Measurements from ENCODE around the gene CST7. TPM values are rescaled to one million over a fixed set of nuclear protein-coding genes. Genes with fewer than 3 reads are reported as not detected.

CST7 gene, protein sequence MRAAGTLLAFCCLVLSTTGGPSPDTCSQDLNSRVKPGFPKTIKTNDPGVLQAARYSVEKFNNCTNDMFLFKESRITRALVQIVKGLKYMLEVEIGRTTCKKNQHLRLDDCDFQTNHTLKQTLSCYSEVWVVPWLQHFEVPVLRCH
- total RNA-seq = 30.7 TPM
- polyA plus RNA-seq = 100 to 1,000 TPM in 3 of 4 donors, 10 to 100 TPM in 1; 56.7 to 208 (median 161) TPM

- peaks cover 17 to 65% (median 42%) of the 10 kb centered on the region in 4 donors for H3K4me1 Mint-ChIP-seq
- H3K27me3 Mint-ChIP-seq = no peaks in the 10 kb centered on the region
- Histone ChIP-seq H3K4me1 (ENCODE audit: control insufficient read depth, insufficient read depth, low read length, poor library complexity, severe bottlenecking) (peaks cover 39% of the 10 kb centered on the region), H3K27me3 (ENCODE audit: control insufficient read depth, insufficient read depth, low read length) (no peaks in the 10 kb centered on the region), H3K27ac (ENCODE audit: insufficient read depth, low read length, poor library complexity, severe bottlenecking) (peak within 1 kb of the TSS; percentile 61), H3K36me3 (ENCODE audit: control insufficient read depth, insufficient read depth, low read length) (peaks cover 4% of the 10 kb centered on the region), H3K9me3 (ENCODE audit: control insufficient read depth in 2 of 2, low read length in 2 of 2) (peaks cover 0 to 2% of the 10 kb centered on the region in 2 experiments), H3K4me3 (ENCODE audit: low read depth, low read length) (peak within 1 kb of the TSS; percentile 69)
- ATAC-seq (ENCODE audit: low read depth in 2 of 2) (peak; percentile 88 to 90), DNase-seq (peak; percentile 65 to 93 (median 84))
- H3K36me3 Mint-ChIP-seq = peaks cover 15% of the 10 kb centered on the region
- H3K27ac Mint-ChIP-seq = peak within 1 kb of the TSS; percentile 80 to 95 (median 95)
- H3K9me3 Mint-ChIP-seq = peaks cover 0 to 33% (median 9%) of the 10 kb centered on the region in 7 donors
- peak within 1 kb of the TSS; percentile 73 to 87 (median 86) for H3K4me3 Mint-ChIP-seq
These were observed at the start of gene CST7 for GRCh38 chr20:24948939-24949679. Gene CST7, plus strand, starts transcription at chr20:24949269. Its CDS starts 237 bp downstream, at chr20:24949506.

DNA sequence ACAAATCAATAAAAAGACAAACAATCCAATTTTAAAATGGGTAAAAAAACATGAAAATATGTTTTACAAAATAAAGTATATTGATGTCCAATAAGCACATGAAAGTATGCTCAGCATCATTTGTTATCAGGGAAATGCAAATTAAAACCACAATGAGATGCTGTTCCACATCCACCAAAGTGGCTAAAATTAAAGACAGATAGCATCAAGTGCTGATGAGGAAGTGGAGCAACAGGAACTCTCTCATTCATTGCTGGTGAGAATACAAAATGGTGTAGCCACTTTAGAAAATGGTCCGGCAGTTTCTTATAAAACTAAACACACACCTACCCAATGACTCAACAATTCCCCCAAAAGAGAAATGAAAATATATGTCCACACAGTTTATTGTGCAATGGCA lies 42.3 kb upstream of the CST7 start:
- Mint-ChIP-seq H3K4me1 (no peaks in the 10 kb centered on the region), H3K9me3 (peaks cover 0 to 14% (median 3%) of the 10 kb centered on the region in 7 donors), H3K4me3 (no peak overlapping the region), H3K36me3 (no peaks in the 10 kb centered on the region), H3K27ac (no peak overlapping the region), H3K27me3 (no peaks in the 10 kb centered on the region)
- no peak for ATAC-seq (ENCODE audit: low read depth in 2 of 2)
- no peak overlapping the region for H3K27ac ChIP-seq (ENCODE audit: insufficient read depth, low read length, poor library complexity, severe bottlenecking)
- H3K4me3 ChIP-seq (ENCODE audit: low read depth, low read length) = no peak overlapping the region
- no peaks in the 10 kb centered on the region for H3K36me3 ChIP-seq (ENCODE audit: control insufficient read depth, insufficient read depth, low read length)
- no peaks in the 10 kb centered on the region for H3K4me1 ChIP-seq (ENCODE audit: control insufficient read depth, insufficient read depth, low read length, poor library complexity, severe bottlenecking)
- no peak for DNase-seq
- no peaks in the 10 kb centered on the region for H3K27me3 ChIP-seq (ENCODE audit: control insufficient read depth, insufficient read depth, low read length)
- H3K9me3 ChIP-seq (ENCODE audit: control insufficient read depth in 2 of 2, low read length in 2 of 2) = peaks cover 0 to 7% of the 10 kb centered on the region in 2 experiments

GRCh38 chr20:24908642-24909041 lies 40.4 kb upstream of the CST7 start:
- Mint-ChIP-seq H3K27me3 (no peaks in the 10 kb centered on the region), H3K4me3 (no peak overlapping the region), H3K27ac (no peak overlapping the region), H3K36me3 (no peaks in the 10 kb centered on the region), H3K9me3 (peaks cover 0 to 14% (median 0%) of the 10 kb centered on the region in 7 donors), H3K4me1 (no peaks in the 10 kb centered on the region)
- Histone ChIP-seq H3K36me3 (ENCODE audit: control insufficient read depth, insufficient read depth, low read length) (no peaks in the 10 kb centered on the region), H3K4me3 (ENCODE audit: low read depth, low read length) (no peak overlapping the region), H3K4me1 (ENCODE audit: control insufficient read depth, insufficient read depth, low read length, poor library complexity, severe bottlenecking) (no peaks in the 10 kb centered on the region), H3K27ac (ENCODE audit: insufficient read depth, low read length, poor library complexity, severe bottlenecking) (no peak overlapping the region), H3K9me3 (ENCODE audit: control insufficient read depth in 2 of 2, low read length in 2 of 2) (peaks cover 0 to 7% of the 10 kb centered on the region in 2 experiments), H3K27me3 (ENCODE audit: control insufficient read depth, insufficient read depth, low read length) (no peaks in the 10 kb centered on the region)
- DNase-seq (no peak), ATAC-seq (ENCODE audit: low read depth in 2 of 2) (no peak)

- no peak overlapping the region for H3K4me3 Mint-ChIP-seq
- Histone ChIP-seq H3K27me3 (ENCODE audit: control insufficient read depth, insufficient read depth, low read length) (no peaks in the 10 kb centered on the region), H3K9me3 (ENCODE audit: control insufficient read depth in 2 of 2, low read length in 2 of 2) (peaks cover 0 to 7% of the 10 kb centered on the region in 2 experiments), H3K36me3 (ENCODE audit: control insufficient read depth, insufficient read depth, low read length) (no peaks in the 10 kb centered on the region), H3K4me1 (ENCODE audit: control insufficient read depth, insufficient read depth, low read length, poor library complexity, severe bottlenecking) (no peaks in the 10 kb centered on the region), H3K27ac (ENCODE audit: insufficient read depth, low read length, poor library complexity, severe bottlenecking) (no peak overlapping the region), H3K4me3 (ENCODE audit: low read depth, low read length) (no peak overlapping the region)
- H3K4me1 Mint-ChIP-seq = no peaks in the 10 kb centered on the region
- DNase-seq = no peak
- no peaks in the 10 kb centered on the region for H3K27me3 Mint-ChIP-seq
- no peak for ATAC-seq (ENCODE audit: low read depth in 2 of 2)
- no peaks in the 10 kb centered on the region for H3K36me3 Mint-ChIP-seq
- peaks cover 0 to 14% (median 0%) of the 10 kb centered on the region in 7 donors for H3K9me3 Mint-ChIP-seq
- H3K27ac Mint-ChIP-seq = no peak overlapping the region
These were observed 39.8 kb upstream of the CST7 start for GRCh38 chr20:24909086-24909780.

DNA sequence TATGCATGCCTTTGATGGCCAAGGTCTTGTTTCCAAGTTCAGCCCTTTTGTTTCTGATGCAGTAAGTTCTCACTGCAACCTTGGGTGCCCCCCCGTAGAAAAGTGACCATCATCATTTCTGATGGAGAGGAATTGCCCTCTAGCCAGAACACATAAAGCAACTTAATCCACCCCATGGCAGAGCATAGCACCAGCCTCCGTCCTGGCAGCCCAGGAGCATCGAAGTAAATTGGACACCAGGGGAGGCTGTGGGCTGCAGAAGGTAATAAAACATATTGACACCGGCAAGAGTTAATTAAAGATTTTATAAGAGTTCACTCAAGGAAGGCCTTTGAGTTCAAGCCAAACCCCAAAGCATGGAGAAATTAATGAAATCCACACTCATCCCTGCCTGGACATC lies 39.2 kb upstream of the CST7 start:
- no peak for DNase-seq
- Histone ChIP-seq H3K4me1 (ENCODE audit: control insufficient read depth, insufficient read depth, low read length, poor library complexity, severe bottlenecking) (no peaks in the 10 kb centered on the region), H3K4me3 (ENCODE audit: low read depth, low read length) (no peak overlapping the region), H3K27ac (ENCODE audit: insufficient read depth, low read length, poor library complexity, severe bottlenecking) (no peak overlapping the region), H3K27me3 (ENCODE audit: control insufficient read depth, insufficient read depth, low read length) (no peaks in the 10 kb centered on the region), H3K9me3 (ENCODE audit: control insufficient read depth in 2 of 2, low read length in 2 of 2) (peaks cover 0 to 7% of the 10 kb centered on the region in 2 experiments), H3K36me3 (ENCODE audit: control insufficient read depth, insufficient read depth, low read length) (no peaks in the 10 kb centered on the region)
- Mint-ChIP-seq H3K36me3 (no peaks in the 10 kb centered on the region), H3K27me3 (no peaks in the 10 kb centered on the region), H3K9me3 (peaks cover 0 to 14% (median 0%) of the 10 kb centered on the region in 7 donors), H3K4me3 (no peak overlapping the region), H3K4me1 (no peaks in the 10 kb centered on the region), H3K27ac (no peak overlapping the region)
- ATAC-seq (ENCODE audit: low read depth in 2 of 2) = no peak

DNA sequence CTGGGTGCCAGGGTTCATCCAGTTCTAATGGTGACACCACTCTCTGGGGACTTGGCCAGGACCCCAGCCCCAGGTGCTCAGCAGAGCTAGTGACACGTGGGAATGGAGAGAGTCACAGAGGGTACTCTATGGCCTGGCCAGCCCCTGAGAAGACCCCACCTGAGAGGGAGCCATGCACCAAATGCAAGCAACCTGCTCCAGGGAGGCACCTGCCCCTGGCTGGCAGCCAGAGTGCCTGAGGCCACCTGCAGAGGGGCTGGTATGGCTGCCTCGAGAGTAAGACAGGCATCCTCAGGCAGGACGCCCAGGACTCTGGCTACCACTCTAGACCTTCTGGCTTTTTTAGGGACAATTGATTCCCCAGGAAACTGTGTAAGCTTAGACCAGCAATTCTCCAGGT lies 38.6 kb upstream of the CST7 start:
- no peaks in the 10 kb centered on the region for H3K36me3 ChIP-seq (ENCODE audit: control insufficient read depth, insufficient read depth, low read length)
- no peak for DNase-seq
- no peak for ATAC-seq (ENCODE audit: low read depth in 2 of 2)
- Mint-ChIP-seq H3K36me3 (no peaks in the 10 kb centered on the region), H3K4me1 (no peaks in the 10 kb centered on the region), H3K27ac (no peak overlapping the region), H3K9me3 (peaks cover 0 to 14% (median 0%) of the 10 kb centered on the region in 7 donors), H3K27me3 (no peaks in the 10 kb centered on the region), H3K4me3 (no peak overlapping the region)
- no peaks in the 10 kb centered on the region for H3K4me1 ChIP-seq (ENCODE audit: control insufficient read depth, insufficient read depth, low read length, poor library complexity, severe bottlenecking)
- H3K9me3 ChIP-seq (ENCODE audit: control insufficient read depth in 2 of 2, low read length in 2 of 2) = peaks cover 0 to 7% of the 10 kb centered on the region in 2 experiments
- no peak overlapping the region for H3K27ac ChIP-seq (ENCODE audit: insufficient read depth, low read length, poor library complexity, severe bottlenecking)
- H3K27me3 ChIP-seq (ENCODE audit: control insufficient read depth, insufficient read depth, low read length) = no peaks in the 10 kb centered on the region
- no peak overlapping the region for H3K4me3 ChIP-seq (ENCODE audit: low read depth, low read length)

- ATAC-seq (ENCODE audit: low read depth in 2 of 2) (no peak), DNase-seq (no peak)
- Mint-ChIP-seq H3K4me3 (no peak overlapping the region), H3K27me3 (no peaks in the 10 kb centered on the region), H3K9me3 (peaks cover 0 to 14% (median 0%) of the 10 kb centered on the region in 7 donors), H3K4me1 (no peaks in the 10 kb centered on the region), H3K36me3 (no peaks in the 10 kb centered on the region), H3K27ac (peak overlapping the region in 1 of 3 donors; percentile 79)
- H3K27ac ChIP-seq (ENCODE audit: insufficient read depth, low read length, poor library complexity, severe bottlenecking) = no peak overlapping the region
- H3K4me1 ChIP-seq (ENCODE audit: control insufficient read depth, insufficient read depth, low read length, poor library complexity, severe bottlenecking) = no peaks in the 10 kb centered on the region
- no peaks in the 10 kb centered on the region for H3K36me3 ChIP-seq (ENCODE audit: control insufficient read depth, insufficient read depth, low read length)
- peaks cover 0 to 7% of the 10 kb centered on the region in 2 experiments for H3K9me3 ChIP-seq (ENCODE audit: control insufficient read depth in 2 of 2, low read length in 2 of 2)
- no peak overlapping the region for H3K4me3 ChIP-seq (ENCODE audit: low read depth, low read length)
- no peaks in the 10 kb centered on the region for H3K27me3 ChIP-seq (ENCODE audit: control insufficient read depth, insufficient read depth, low read length)
These were observed 37.6 kb upstream of the CST7 start for GRCh38 chr20:24911461-24911860.
